ENCODE data around the gene DNAH7. TPM values are rescaled to one million over a fixed set of nuclear protein-coding genes. Genes with fewer than 3 reads are reported as not detected.

DNAH7 gene
- total and polyA plus RNA-seq, 8 donors = 0.15 to 48.1 (median 0.98) TPM

- Histone ChIP-seq H3K36me3 (no peaks in the 10 kb centered on the region), H3K27ac (no peak overlapping the region), H3K4me3 (no peak overlapping the region), H3K27me3 (no peaks in the 10 kb centered on the region), H3K9me3 (no peaks in the 10 kb centered on the region), H3K4me1 (no peaks in the 10 kb centered on the region)
- TF ChIP-seq POLR2A (IDR thresholded peaks at IDR 0.05) (no peak), POLR2AphosphoS5 (IDR thresholded peaks at IDR 0.05) (no peak), EP300 (IDR thresholded peaks at IDR 0.05) (no peak), CTCF (IDR thresholded peaks at IDR 0.05) (no peak)
- DNase-seq = no peak
- 52 to 75% (median 66%) methylated on average over 4 of the region's 4 CpGs for WGBS, 5 donors
- intact Hi-C loops (cut with DNase I; ENCODE audit: low total_unique reads) = no loop called here
These were observed 205.1 kb downstream of the DNAH7 start for GRCh38 chr2:195863564-195863963.

- no peak for DNase-seq
- H3K27me3 ChIP-seq = no peaks in the 10 kb centered on the region
- WGBS, 5 donors = 72 to 83% (median 76%) methylated on average over 3 of the region's 3 CpGs
- H3K27ac ChIP-seq = no peak overlapping the region
- TF ChIP-seq CTCF (IDR thresholded peaks at IDR 0.05) (no peak), POLR2A (IDR thresholded peaks at IDR 0.05) (no peak)
- no peaks in the 10 kb centered on the region for H3K4me1 ChIP-seq
- no peaks in the 10 kb centered on the region for H3K36me3 ChIP-seq
- H3K9me3 ChIP-seq = no peaks in the 10 kb centered on the region
- H3K4me3 ChIP-seq = no peak overlapping the region
- intact Hi-C loops (cut with DNase I; ENCODE audit: low total_unique reads) = no loop called here
These were observed 205.5 kb downstream of the DNAH7 start for GRCh38 chr2:195863121-195863520.

GRCh38 chr2:195861821-195862220, 206.8 kb downstream of the DNAH7 start:
- intact Hi-C loops (cut with DNase I; ENCODE audit: low total_unique reads) = no loop called here
- no peak overlapping the region for H3K4me3 ChIP-seq
- WGBS, 5 donors = 81 to 88% (median 86%) methylated on average over 5 of the region's 5 CpGs
- peak in 1 of 2 donors; percentile 20 for DNase-seq
- TF ChIP-seq POLR2AphosphoS5 (IDR thresholded peaks at IDR 0.05) (no peak), CTCF (IDR thresholded peaks at IDR 0.05) (no peak), POLR2A (IDR thresholded peaks at IDR 0.05) (no peak), EP300 (IDR thresholded peaks at IDR 0.05) (no peak)
- no peaks in the 10 kb centered on the region for H3K27me3 ChIP-seq
- H3K27ac ChIP-seq = no peak overlapping the region
- no peaks in the 10 kb centered on the region for H3K4me1 ChIP-seq
- H3K9me3 ChIP-seq = no peaks in the 10 kb centered on the region
- H3K36me3 ChIP-seq = no peaks in the 10 kb centered on the region

DNA sequence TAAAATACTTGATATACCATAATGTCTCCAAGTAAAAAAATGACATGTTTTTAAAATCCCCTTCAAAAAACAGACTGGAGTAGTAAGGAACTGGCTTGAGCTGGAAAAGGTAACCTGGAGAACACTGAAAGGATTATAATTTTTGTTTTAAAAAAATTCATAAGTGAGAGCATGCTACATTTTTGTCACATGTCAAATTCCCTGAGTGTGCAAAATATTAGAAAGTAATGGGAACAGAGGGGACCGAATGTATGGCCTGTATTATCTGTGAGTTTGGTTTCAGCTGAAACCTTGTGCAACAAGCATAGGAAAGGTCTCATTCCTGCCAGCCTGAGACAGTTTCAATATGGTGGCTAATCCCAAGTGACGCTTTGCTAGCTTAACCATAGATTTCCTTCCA, 209.1 kb downstream of the DNAH7 start:
- no peak for TF ChIP-seq POLR2A (IDR thresholded peaks at IDR 0.05)
- no peak for TF ChIP-seq CTCF (IDR thresholded peaks at IDR 0.05)
- TF ChIP-seq POLR2AphosphoS5 (IDR thresholded peaks at IDR 0.05) = no peak
- no peak for TF ChIP-seq EP300 (IDR thresholded peaks at IDR 0.05)
- Histone ChIP-seq H3K9me3 (no peaks in the 10 kb centered on the region), H3K27ac (no peak overlapping the region), H3K4me1 (no peaks in the 10 kb centered on the region), H3K36me3 (no peaks in the 10 kb centered on the region), H3K27me3 (no peaks in the 10 kb centered on the region), H3K4me3 (no peak overlapping the region)
- DNase-seq = no peak
- intact Hi-C loops (cut with DNase I; ENCODE audit: low total_unique reads) = no loop called here
- WGBS, 5 donors = 86 to 91% (median 89%) methylated on average over 2 of the region's 2 CpGs
